LNCAP (cell line): ENCODE results near the gene TCAIM.
A peak's percentile ranks its signal among the peaks of the same experiment; 100 is the strongest.

Source experiments
- TF ChIP-seq, protein P1 (sequence below): fragments of 450-650 bp; IDR thresholded peaks from 2 replicates; pipeline ENCODE4 v1.5.1; 2017; ENCODE audit warnings: mild to moderate bottlenecking

Gene TCAIM

DNA sequence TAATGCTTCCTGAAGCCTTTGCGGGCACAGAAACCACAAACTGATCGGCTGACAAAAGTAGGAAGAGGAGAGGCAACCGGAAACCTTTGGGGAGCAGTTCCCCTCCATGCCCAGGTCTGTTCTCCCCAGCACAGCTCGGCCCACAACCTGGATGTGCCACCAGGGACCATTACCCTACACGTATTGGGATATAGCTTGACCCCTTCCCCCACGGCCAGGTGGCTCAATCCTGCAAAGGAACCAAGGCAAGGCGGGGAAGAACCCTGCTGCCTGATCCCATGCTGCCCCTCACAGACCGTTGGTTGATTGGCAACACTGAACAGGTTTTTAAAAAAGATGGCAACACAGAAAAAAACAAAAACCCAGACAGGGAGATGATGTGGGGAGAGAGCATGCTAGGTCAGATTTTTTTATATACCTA is 19.7 kb upstream of the TCAIM start:
- TF ChIP-seq, protein P1, sequence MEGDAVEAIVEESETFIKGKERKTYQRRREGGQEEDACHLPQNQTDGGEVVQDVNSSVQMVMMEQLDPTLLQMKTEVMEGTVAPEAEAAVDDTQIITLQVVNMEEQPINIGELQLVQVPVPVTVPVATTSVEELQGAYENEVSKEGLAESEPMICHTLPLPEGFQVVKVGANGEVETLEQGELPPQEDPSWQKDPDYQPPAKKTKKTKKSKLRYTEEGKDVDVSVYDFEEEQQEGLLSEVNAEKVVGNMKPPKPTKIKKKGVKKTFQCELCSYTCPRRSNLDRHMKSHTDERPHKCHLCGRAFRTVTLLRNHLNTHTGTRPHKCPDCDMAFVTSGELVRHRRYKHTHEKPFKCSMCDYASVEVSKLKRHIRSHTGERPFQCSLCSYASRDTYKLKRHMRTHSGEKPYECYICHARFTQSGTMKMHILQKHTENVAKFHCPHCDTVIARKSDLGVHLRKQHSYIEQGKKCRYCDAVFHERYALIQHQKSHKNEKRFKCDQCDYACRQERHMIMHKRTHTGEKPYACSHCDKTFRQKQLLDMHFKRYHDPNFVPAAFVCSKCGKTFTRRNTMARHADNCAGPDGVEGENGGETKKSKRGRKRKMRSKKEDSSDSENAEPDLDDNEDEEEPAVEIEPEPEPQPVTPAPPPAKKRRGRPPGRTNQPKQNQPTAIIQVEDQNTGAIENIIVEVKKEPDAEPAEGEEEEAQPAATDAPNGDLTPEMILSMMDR: no peak

DNA sequence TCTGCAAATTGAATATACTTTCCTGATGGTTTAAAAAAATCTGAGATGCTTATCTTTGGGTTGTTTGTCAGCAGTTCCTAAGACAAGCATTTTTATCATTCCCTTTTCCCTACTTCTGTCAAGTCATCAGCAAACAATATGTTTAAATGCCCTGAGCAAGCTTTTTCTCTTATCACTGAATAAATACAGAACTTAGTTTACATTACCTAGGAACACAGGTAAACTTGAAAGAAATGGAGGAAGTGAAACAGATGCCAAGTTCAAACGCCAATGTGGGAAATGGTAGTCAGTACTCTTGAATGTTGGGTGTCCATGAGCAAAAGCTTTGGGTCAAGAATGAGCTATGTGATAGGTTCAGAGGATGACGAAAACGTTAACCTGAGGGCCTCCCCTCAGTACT is 17.2 kb upstream of the TCAIM start:
- TF ChIP-seq, protein P1: no peak

DNA sequence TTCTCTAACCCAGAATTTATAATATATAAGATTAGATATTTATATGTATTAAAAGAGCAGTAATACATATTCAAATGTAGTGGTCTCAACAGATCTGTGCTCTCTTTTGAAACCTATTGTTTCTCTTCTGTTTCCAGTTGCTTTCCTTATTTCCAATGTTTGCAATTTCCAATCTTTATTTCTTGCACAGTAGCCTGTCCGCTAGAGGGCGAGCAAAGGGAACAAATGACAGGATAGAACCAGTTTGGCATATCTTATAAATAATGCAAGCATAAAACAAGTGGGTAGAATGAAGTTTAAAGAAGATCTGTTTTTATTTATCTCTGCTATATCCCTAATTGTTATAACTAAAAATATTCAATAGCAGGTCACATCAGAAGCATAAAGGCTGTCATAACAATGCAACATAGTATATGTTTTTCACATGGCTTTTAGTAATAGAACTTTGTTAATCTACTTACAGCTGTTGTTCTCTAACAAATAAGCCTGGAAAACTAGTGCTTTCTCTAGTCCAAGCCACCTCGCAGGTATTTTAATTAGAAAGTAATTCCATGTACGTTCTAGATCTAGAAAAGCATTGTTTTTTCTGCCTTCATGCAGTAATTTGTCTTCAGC is 15.1 kb upstream of the TCAIM start:
- TF ChIP-seq, protein P1: peak; percentile 91

DNA sequence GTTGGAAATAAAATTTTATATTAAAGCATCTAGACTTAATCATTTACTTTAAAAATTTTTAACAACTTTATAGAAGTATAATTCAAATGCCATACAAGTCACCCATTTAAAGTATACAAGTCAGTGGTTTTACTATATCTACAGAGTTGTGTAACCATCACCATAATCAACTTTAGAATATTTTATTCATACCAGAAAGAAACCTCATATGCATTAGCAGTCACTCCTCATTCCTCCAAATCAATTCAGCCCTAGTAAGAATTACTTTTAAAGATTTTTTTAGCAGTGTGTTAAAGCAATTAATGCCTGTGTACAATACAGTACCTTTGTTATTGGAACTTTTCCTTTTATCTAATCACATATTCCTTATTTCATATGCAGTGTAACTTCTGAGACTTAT is 14.0 kb upstream of the TCAIM start:
- TF ChIP-seq, protein P1: no peak

DNA sequence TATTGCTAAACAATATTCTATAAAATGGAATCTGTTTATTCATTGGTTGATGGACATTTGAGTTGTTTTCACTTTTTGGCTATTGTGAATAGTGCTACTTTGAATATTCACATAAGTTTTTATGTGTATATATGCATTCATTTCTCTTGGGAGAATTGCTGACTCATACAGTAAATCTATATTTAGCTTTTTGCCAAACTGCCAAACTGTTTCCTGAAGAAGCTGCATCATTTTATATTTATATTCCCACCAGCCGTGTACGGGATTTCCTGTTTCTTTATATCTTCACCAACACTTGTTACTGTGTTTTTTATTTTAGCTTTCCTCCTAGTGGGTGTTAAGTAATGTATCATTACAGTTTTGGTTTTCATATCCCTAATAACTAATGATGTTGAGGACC is 12.5 kb upstream of the TCAIM start:
- TF ChIP-seq, protein P1: no peak

DNA sequence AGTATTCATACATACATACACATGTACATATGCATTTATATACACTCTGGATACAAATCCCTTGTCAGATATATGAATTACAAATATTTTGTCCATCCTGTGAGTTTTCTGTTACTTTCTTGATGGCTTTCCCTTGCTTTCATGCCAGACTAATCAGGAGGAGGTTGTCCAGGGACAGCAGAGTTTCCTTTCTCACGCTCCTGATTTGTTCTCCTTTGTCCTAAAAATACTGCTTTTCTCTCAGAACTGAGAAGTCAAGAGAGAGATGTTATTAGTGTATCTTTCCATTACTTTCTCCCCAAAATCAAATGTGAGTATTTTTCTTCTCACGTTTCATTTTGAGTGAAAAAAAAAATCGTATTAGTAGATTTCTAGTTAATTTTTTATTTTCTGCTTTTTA is 12.1 kb upstream of the TCAIM start:
- TF ChIP-seq, protein P1: no peak

DNA sequence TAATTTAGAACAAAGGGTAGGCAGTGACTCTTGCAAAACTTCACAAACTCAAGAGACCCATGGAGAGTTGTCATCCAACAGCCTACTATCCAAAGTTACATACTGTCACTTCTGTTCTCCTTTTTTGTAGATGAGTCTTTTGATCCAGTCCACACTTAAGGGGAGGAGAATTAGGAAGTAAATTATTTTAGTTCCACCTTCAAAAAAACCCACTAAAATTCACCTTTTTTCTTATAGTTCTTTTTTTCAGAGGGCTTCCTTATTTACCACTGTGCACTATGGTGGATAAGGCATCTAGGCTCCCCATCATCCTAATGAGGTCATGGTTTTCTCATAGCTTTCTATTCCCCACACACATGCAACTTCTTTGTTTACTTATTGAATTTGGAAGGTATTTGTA is 8.6 kb upstream of the TCAIM start:
- TF ChIP-seq, protein P1: no peak

DNA sequence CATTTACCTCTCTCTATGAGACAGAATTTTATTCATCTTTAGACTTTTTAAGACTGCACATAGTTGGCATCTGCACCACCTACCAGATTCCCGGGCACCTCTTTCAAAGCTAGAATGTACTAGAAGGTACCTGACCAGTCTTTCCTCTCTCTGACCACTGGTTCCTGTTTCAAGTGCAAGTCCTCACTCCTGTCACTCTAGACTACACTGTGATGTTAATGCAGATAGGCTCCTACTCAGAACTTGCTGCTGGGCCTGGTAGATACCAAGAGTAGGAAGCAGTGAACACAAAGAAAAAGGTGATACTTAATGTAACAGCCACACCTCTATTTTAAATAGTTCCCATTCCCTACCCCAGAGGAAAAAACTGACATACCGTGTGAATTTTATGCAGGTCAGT is 8.1 kb upstream of the TCAIM start:
- TF ChIP-seq, protein P1: no peak
